Ectodermal cell (in vitro differentiated cells): ENCODE data around the gene PAX4. TPM values are rescaled to one million over a fixed set of nuclear protein-coding genes. Genes with fewer than 3 reads are reported as not detected.

Experiments used
- H3K27ac ChIP-seq: 2 replicates; pipeline ENCODE4 v1.7.0; 2013; ENCODE audit warnings: mild to moderate bottlenecking, low read depth, low read length; ENCODE audit not compliant: insufficient read depth, poor library complexity, severe bottlenecking
- H3K27me3 ChIP-seq: 2 replicates; pipeline ENCODE4 v1.7.0; 2013; ENCODE audit warnings: mild to moderate bottlenecking, low read length; ENCODE audit not compliant: insufficient read depth, control insufficient read depth, poor library complexity, severe bottlenecking
- H3K36me3 ChIP-seq: one replicate; pipeline ENCODE4 v1.7.0; 2013; ENCODE audit warnings: low read length; ENCODE audit not compliant: control insufficient read depth, insufficient read depth
- H3K4me1 ChIP-seq: one replicate; pipeline ENCODE4 v1.7.0; 2013; ENCODE audit warnings: low read length; ENCODE audit not compliant: control insufficient read depth, insufficient read depth
- H3K4me3 ChIP-seq: 2 replicates; pipeline ENCODE4 v1.7.0; 2013; ENCODE audit warnings: low read depth, low read length, control low read depth; ENCODE audit not compliant: insufficient read depth
- H3K9me3 ChIP-seq: 2 replicates; pipeline ENCODE4 v1.7.0; 2013; ENCODE audit warnings: mild to moderate bottlenecking, low read length, moderate library complexity; ENCODE audit not compliant: control insufficient read depth
- WGBS, 2 experiments: methylation state at CpG; one replicate each; pipeline ENCODE4 v1.1.7; 2013; ENCODE audit warnings: missing lambda C conversion rate in 2 of 2; 5-methylcytosine and 5-hydroxymethylcytosine counted together
- polyA plus RNA-seq, 4 experiments: library from polyadenylated mRNA; stranded (reverse); fragments of 50-300 nt; gene quantifications; one replicate each; pipeline ENCODE4 v1.2.3, GENCODE V29; 2013

PAX4 gene
- not detected for polyA plus RNA-seq (2013, experiment 1 of 4)
- polyA plus RNA-seq (2013, experiment 2 of 4) = not detected
- 0.16 TPM for polyA plus RNA-seq (2013, experiment 3 of 4)
- polyA plus RNA-seq (2013, experiment 4 of 4) = 0.12 TPM

GRCh38 chr7:127618042-127618441 is at the start of gene PAX4:
TSS of gene PAX4 (minus strand) at chr7:127618142. CDS start at chr7:127615928, 2,214 bp downstream.
- WGBS, 2 experiments = 63 to 69% methylated on average over 2 of the region's 2 CpGs
- Histone ChIP-seq H3K36me3 (no peaks in the 10 kb centered on the region), H3K9me3 (no peaks in the 10 kb centered on the region), H3K27ac (no peak within 1 kb of the TSS), H3K27me3 (peaks cover 43% of the 10 kb centered on the region), H3K4me3 (no peak within 1 kb of the TSS), H3K4me1 (peaks cover 3% of the 10 kb centered on the region)

GRCh38 chr7:127667017-127667670 is 49.2 kb upstream of the PAX4 start:
- WGBS, 2 experiments = 84 to 88% methylated on average over 2 to 3 of the region's 3 CpGs
- Histone ChIP-seq H3K27ac (no peak overlapping the region), H3K9me3 (no peaks in the 10 kb centered on the region), H3K4me3 (no peak overlapping the region), H3K27me3 (no peaks in the 10 kb centered on the region), H3K4me1 (peaks cover 5% of the 10 kb centered on the region), H3K36me3 (peaks cover 5% of the 10 kb centered on the region)

GRCh38 chr7:127666602-127667001 is 48.7 kb upstream of the PAX4 start:
- Histone ChIP-seq H3K36me3 (peaks cover 5% of the 10 kb centered on the region), H3K4me1 (peaks cover 5% of the 10 kb centered on the region), H3K4me3 (no peak overlapping the region), H3K9me3 (no peaks in the 10 kb centered on the region), H3K27ac (no peak overlapping the region), H3K27me3 (no peaks in the 10 kb centered on the region)
- 86 to 87% methylated on average over 4 of the region's 4 CpGs for WGBS, 2 experiments

GRCh38 chr7:127665922-127666321 is 48.0 kb upstream of the PAX4 start:
- 9 to 12% methylated on average over 7 of the region's 7 CpGs for WGBS, 2 experiments
- Histone ChIP-seq H3K27me3 (no peaks in the 10 kb centered on the region), H3K4me3 (no peak overlapping the region), H3K4me1 (peaks cover 5% of the 10 kb centered on the region), H3K9me3 (no peaks in the 10 kb centered on the region), H3K27ac (no peak overlapping the region), H3K36me3 (peaks cover 2% of the 10 kb centered on the region)

GRCh38 chr7:127658970-127659630 is 41.2 kb upstream of the PAX4 start:
- H3K4me1 ChIP-seq = peaks cover 13% of the 10 kb centered on the region
- no peaks in the 10 kb centered on the region for H3K36me3 ChIP-seq
- 94 to 100% methylated on average over 1 to 3 of the region's 3 CpGs for WGBS, 2 experiments
- H3K4me3 ChIP-seq = no peak overlapping the region
- no peaks in the 10 kb centered on the region for H3K9me3 ChIP-seq
- no peak overlapping the region for H3K27ac ChIP-seq
- no peaks in the 10 kb centered on the region for H3K27me3 ChIP-seq

- Histone ChIP-seq H3K9me3 (no peaks in the 10 kb centered on the region), H3K4me1 (peaks cover 18% of the 10 kb centered on the region), H3K4me3 (no peak overlapping the region), H3K27ac (no peak overlapping the region), H3K27me3 (no peaks in the 10 kb centered on the region), H3K36me3 (no peaks in the 10 kb centered on the region)
- 94 to 98% methylated on average over 3 of the region's 3 CpGs for WGBS, 2 experiments
Observed at GRCh38 chr7:127657500-127657899, 39.6 kb upstream of the PAX4 start.

- Histone ChIP-seq H3K4me3 (no peak overlapping the region), H3K27me3 (no peaks in the 10 kb centered on the region), H3K4me1 (peaks cover 18% of the 10 kb centered on the region), H3K27ac (no peak overlapping the region), H3K9me3 (no peaks in the 10 kb centered on the region), H3K36me3 (no peaks in the 10 kb centered on the region)
- 66 to 71% methylated on average over 2 of the region's 2 CpGs for WGBS, 2 experiments
Observed at GRCh38 chr7:127655720-127656119, 37.8 kb upstream of the PAX4 start.

- peaks cover 18% of the 10 kb centered on the region for H3K4me1 ChIP-seq
- no peak overlapping the region for H3K27ac ChIP-seq
- no peaks in the 10 kb centered on the region for H3K9me3 ChIP-seq
- no peaks in the 10 kb centered on the region for H3K36me3 ChIP-seq
- no peak overlapping the region for H3K4me3 ChIP-seq
- WGBS, 2 experiments = 85 to 87% methylated on average over 5 of the region's 5 CpGs
- no peaks in the 10 kb centered on the region for H3K27me3 ChIP-seq
Observed at GRCh38 chr7:127654404-127655394, 36.8 kb upstream of the PAX4 start.

GRCh38 chr7:127653396-127653795 is 35.5 kb upstream of the PAX4 start:
- Histone ChIP-seq H3K4me3 (peak overlapping the region; percentile 71), H3K9me3 (no peaks in the 10 kb centered on the region), H3K4me1 (peaks cover 18% of the 10 kb centered on the region), H3K27me3 (no peaks in the 10 kb centered on the region), H3K36me3 (no peaks in the 10 kb centered on the region), H3K27ac (no peak overlapping the region)
- WGBS, 2 experiments = 94 to 96% methylated on average over 4 of the region's 4 CpGs
